ENCODE measurements around the gene C6orf47.
A peak's percentile ranks its signal among the peaks of the same experiment; 100 is the strongest.

The C6orf47 gene

GRCh38 chr6:31702405-31702818 is 41.8 kb upstream of the C6orf47 start:
- TF ChIP-seq, protein P1, sequence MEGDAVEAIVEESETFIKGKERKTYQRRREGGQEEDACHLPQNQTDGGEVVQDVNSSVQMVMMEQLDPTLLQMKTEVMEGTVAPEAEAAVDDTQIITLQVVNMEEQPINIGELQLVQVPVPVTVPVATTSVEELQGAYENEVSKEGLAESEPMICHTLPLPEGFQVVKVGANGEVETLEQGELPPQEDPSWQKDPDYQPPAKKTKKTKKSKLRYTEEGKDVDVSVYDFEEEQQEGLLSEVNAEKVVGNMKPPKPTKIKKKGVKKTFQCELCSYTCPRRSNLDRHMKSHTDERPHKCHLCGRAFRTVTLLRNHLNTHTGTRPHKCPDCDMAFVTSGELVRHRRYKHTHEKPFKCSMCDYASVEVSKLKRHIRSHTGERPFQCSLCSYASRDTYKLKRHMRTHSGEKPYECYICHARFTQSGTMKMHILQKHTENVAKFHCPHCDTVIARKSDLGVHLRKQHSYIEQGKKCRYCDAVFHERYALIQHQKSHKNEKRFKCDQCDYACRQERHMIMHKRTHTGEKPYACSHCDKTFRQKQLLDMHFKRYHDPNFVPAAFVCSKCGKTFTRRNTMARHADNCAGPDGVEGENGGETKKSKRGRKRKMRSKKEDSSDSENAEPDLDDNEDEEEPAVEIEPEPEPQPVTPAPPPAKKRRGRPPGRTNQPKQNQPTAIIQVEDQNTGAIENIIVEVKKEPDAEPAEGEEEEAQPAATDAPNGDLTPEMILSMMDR (IDR thresholded peaks at IDR 0.05; ENCODE audit: insufficient read depth, low read depth, low read length, missing control alignments), result no peak
- no peak for DNase-seq (ENCODE audit: low read depth)

GRCh38 chr6:31701666-31702404 is 41.3 kb upstream of the C6orf47 start:
- DNase-seq (ENCODE audit: low read depth), result no peak
- H3K4me3 ChIP-seq (ENCODE audit: low read length), result peak overlapping the region; percentile 97
- TF ChIP-seq, protein P1 (IDR thresholded peaks at IDR 0.05; ENCODE audit: insufficient read depth, low read depth, low read length, missing control alignments), result no peak

More at GRCh38 chr6:31702405-31702818, 41.8 kb upstream of the C6orf47 start:
- peak overlapping the region; percentile 97 for H3K4me3 ChIP-seq (ENCODE audit: low read length)

DNA sequence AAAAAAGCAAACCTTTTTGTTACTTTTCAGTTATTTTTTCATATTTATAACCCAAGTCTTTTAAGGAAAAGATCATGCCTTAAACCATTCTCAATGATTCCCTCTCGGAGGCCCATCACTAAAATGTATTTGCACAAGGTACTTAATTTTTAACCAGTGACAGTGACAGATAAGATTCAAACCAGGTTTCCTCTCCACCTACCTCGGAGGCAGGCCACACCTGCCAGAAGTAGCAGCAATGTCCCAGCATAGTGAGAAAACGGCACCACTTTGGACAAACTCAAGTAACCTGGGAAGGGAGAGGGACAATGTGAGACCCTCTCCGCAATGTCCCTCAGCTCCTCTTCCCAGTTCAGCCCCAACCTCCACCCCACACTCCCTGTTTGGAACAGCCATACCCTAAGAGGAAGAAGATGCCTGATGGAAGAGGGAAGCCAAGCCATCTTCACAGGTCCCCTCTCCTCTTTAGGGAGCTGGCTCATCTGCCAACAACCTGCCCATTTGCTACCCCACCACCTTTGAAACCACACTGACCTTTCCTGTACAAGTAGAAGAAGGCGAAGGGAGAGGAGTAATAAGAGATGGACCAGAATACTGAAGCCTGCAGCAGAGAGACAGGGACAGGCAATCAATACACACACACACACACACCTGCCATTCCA is 40.3 kb upstream of the C6orf47 start:
- H3K4me3 ChIP-seq (ENCODE audit: low read length), result no peak overlapping the region
- TF ChIP-seq, protein P1 (IDR thresholded peaks at IDR 0.05; ENCODE audit: insufficient read depth, low read depth, low read length, missing control alignments), result no peak

DNA sequence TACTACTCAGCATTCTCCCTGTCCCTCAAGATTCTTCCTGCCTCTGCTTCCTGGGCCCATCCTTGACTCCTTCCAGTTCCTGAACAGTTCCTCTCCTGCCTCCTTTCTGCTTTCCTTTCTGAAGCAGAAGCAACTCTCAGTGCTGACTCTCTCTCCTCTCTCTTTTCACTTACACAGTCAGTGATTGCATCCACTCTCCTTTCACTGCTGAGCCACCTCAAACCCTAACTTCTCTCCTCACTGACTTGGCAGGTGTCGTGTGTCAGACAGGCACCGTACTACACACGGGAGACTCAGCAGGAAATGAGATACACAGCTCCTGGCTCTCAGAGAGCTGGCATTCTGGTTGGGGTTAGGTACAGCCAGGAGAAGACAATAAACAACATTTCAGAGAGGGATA is 37.0 kb upstream of the C6orf47 start:
- TF ChIP-seq, protein P1 (IDR thresholded peaks at IDR 0.05; ENCODE audit: insufficient read depth, low read depth, low read length, missing control alignments), result no peak
- H3K4me3 ChIP-seq (ENCODE audit: low read length), result no peak overlapping the region
- DNase-seq (ENCODE audit: low read depth), result peak; percentile 27

More for the DNA sequence above, 40.3 kb upstream of the C6orf47 start:
- DNase-seq (ENCODE audit: low read depth), result no peak

DNA sequence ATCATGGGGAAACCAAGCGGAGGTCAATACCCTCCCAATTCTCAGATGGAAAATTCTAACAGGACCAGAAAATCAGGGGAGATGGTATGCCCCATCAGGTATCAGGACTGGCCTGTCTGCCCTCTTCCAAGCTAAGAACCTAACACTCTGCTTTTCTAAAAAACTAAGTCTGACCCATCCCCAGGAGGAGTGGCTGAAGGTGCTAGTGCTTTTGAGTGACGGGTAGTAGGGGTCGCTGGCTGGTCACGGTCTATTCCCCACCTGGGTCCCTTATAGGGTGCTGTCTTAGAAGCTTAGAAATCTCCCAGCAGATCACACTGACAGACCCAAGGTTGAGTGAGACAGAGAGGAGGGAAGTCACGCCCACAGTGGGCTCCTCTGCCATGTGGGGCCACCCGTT is 33.0 kb upstream of the C6orf47 start:
- TF ChIP-seq, protein P1 (IDR thresholded peaks at IDR 0.05; ENCODE audit: insufficient read depth, low read depth, low read length, missing control alignments), result no peak
- no peak overlapping the region for H3K4me3 ChIP-seq (ENCODE audit: low read length)
- no peak for DNase-seq (ENCODE audit: low read depth)

GRCh38 chr6:31692886-31693285 is 32.3 kb upstream of the C6orf47 start:
- no peak overlapping the region for H3K4me3 ChIP-seq (ENCODE audit: low read length)
- no peak for DNase-seq (ENCODE audit: low read depth)
- TF ChIP-seq, protein P1 (IDR thresholded peaks at IDR 0.05; ENCODE audit: insufficient read depth, low read depth, low read length, missing control alignments), result no peak
